Suppressor macrophage treated with lipopolysaccharide for 4 hours (primary cell): ENCODE results near the gene XIRP1.

Experiments
- DNase-seq: peaks from one replicate; pipeline ENCODE4 v3.0.0-alpha.2; 2020

Gene XIRP1

DNA sequence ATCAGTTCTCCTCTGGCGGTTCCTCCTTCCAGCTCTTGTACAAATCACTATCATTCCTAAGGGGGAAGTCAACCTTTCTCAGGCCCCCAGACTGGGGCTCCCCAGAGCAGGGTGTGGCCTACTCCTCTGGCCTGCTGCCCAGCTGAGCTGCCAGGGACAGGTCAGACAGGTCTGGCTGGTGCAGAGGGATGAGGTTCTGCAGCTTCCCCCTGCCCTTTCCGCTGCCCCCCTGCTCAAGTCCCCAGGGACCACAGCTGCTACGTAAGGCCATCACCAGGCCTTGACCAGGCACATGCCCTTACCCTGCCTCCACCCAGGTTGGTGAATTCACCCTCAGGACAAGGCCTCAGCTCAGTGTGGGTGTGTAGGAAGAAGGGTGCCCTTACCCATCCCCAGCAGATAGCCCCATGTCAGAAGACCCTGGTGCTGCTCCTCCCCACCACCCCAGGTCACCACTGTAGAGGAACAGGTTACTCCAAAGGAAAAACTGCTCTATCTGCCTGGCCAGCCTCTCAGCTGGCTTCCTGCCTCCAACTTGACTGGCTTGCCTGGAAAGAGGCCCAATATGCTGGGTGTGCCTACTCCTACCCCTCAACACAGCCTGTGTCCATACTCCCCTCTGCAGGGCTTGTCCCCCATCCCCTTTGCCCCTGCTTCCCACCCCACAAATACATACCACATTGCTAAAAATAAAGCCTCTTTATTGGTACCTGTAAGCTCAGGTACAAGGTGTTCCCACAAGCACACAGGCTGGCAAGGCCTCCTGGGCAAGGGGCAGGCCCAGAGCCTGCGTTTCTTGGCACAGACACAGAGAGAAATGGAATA is 51.0 kb downstream of the XIRP1 start:
- DNase-seq, result peak; percentile 49

DNA sequence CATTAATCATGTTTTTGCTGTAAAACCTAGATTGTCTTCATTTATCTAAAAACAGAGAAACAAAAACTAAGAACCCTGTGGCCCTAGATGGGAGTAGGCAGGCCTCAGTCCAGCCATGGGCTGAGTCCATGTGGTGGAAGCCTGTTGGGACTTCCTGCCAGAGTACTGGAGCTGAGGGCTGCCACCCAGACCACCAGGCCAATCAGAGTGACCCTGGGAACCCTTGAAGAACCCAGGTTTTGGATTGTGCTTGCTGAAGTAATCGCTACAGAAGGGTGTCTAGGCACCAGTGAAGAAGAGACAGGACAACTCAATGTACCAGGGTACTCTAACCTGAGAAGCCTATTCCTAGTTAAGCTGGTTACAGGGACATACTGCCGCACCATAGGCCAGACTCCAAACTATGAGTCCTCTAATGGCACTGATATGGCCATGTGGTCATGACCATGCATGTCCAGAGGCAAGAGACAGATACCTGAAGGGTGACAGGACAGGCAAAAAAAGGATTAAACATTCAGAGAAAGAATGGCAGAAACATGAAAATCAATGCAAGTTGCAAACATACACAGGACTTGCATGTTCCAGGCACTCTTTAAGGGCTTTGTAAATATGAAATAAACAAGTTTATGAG is 51.9 kb downstream of the XIRP1 start:
- no peak for DNase-seq

DNA sequence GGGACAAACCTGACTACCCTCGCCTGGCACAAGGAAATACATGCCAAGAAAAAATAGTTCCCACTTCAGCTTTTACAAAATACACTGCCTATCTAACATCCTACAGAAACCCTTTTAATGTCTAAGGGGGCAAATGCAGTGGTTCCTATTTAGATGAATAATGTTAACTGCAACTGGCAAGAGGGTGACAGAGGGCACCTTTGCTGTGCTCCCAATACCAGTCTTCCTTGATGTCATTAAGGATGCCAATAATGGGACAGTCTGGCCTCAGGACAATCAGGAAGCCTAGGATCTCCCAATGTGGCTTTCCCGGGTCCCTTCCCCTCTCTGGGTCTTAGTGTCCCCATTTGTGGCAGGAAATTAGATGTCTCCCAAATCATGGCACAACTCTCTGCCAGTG is 53.0 kb downstream of the XIRP1 start:
- DNase-seq, result no peak

DNA sequence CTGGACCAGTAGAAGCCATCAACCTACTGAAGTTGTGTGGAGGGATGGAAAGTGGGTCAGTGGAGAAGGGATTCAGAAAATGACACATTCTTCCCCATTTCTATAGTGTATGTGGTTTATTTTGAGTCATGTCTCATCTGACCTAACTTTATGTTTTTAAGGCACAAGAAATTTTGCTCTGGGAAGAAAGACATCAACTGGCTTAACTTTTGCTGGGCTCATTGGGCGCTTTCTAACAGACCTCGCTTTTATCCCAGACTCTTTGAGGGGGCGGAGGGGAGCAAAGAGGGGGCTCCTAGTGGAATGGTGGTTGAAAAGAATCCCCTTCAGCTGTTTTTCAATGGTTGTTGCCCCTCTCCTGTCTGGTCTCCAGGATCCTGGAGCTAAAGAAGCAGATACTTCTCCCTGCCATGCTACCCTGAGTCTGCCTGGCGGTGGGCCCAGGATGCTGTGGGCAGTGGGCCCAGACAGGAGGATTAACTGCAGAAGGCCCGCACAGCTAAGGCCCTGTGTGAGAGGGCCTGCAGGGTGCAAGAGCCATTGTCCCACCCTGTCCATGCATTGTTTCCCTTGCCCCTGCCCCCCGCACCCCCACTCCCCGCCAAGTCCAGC is 53.5 kb downstream of the XIRP1 start:
- peak; percentile 58 for DNase-seq

GRCh38 chr3:39137991-39138803 is 54.2 kb downstream of the XIRP1 start:
- DNase-seq, result no peak

GRCh38 chr3:39137435-39137936 is 54.9 kb downstream of the XIRP1 start:
- no peak for DNase-seq

GRCh38 chr3:39136533-39137434 is 55.6 kb downstream of the XIRP1 start:
- DNase-seq, result no peak

DNA sequence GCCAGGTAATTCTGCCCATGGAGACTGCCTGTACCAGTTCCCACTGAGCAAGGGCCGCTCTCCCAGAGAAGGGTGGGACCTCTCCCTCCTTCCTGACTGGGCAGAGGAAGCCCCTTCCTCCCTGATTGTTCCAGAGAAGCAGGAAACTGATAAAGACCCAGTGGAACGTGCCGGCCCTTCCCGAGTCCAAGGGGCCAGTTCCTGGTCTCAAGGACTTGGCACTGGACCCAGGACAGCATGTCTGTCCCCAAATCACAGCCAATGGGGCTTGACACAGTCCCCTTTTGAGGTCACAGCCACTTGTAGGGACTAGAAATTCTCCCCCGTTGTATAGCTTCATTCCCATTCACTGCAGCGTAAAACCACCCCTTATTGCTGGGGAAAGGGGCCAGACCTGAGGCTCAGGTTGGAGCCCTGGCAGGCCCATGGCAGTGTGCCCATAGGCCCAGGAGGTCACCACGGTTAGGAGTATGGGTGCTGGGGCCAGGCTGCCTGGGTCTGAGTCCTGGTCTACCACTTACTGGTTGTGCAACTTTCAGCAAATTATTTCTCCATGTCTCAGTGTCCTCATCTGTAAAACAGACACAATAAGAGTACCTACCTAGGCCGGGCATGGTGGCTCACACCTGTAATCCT is 57.1 kb downstream of the XIRP1 start:
- DNase-seq, result no peak

- DNase-seq, result no peak
Observed at GRCh38 chr3:39134305-39134704, 58.1 kb downstream of the XIRP1 start.

DNA sequence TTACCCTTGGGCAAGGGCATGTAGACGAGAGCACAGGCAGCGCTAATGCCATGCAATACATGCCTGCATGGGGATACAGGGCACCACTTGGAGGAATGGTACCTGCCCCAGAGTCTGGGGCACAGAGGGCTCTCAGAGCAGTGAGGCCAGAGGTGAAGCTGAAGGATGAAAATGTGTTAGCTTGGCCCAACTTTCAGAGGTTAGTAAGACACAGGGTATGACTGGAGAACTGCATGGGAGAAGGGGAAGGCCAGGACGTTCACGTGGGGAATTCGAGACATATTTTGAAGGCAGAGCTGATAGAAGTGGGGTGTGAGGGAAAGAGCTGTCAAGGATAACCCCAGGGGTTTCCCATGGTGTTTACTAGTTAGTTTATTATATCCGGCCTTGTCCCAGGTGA is 58.6 kb downstream of the XIRP1 start:
- no peak for DNase-seq
